GM23248 (cell line): ENCODE results near the gene SLC25A51.

Experiments
- EZH2 ChIP-seq: fragments of 200-600 bp; sonication (generic); IDR thresholded peaks from 2 replicates; pipeline ENCODE4 v1.6.1; 2018; ENCODE audit warnings: antibody characterized with exemption, mild to moderate bottlenecking; ENCODE audit not compliant: insufficient read depth, poor library complexity, severe bottlenecking
- EZH2phosphoT487 ChIP-seq: fragments of 200-600 bp; sonication (generic); IDR thresholded peaks from 2 replicates; pipeline ENCODE4 v1.6.1; 2018; ENCODE audit warnings: antibody characterized with exemption, moderate library complexity, mild to moderate bottlenecking, low read depth; ENCODE audit not compliant: insufficient read depth

GRCh38 chr9:37862530-37862929 lies 41.4 kb downstream of the SLC25A51 start:
- TF ChIP-seq EZH2, result no peak
- no peak for TF ChIP-seq EZH2phosphoT487
